Activated T-cell treated with anti-CD3 and anti-CD28 coated beads, Interleukin-2, amount 50 U/mL, for 24 hours (primary cell): ENCODE data around the gene CDK5RAP2.

Source experiments
- DNase-seq: peaks from one replicate; pipeline ENCODE4 v3.0.0-alpha.2; 2020
- H3K27ac Mint-ChIP-seq: 2 replicates; pipeline ENCODE4 v1.8.0; 2020; ENCODE audit warnings: mild to moderate bottlenecking, mixed read lengths
- H3K27me3 Mint-ChIP-seq: 2 replicates; pipeline ENCODE4 v1.8.0; 2020; ENCODE audit warnings: mixed read lengths
- H3K36me3 Mint-ChIP-seq: 2 replicates; pipeline ENCODE4 v1.8.0; 2020; ENCODE audit warnings: low read depth, mixed read lengths
- H3K4me1 Mint-ChIP-seq: 2 replicates; pipeline ENCODE4 v1.8.0; 2020; ENCODE audit warnings: low read depth, mixed read lengths
- H3K4me3 Mint-ChIP-seq: 2 replicates; pipeline ENCODE4 v1.8.0; 2020; ENCODE audit warnings: mild to moderate bottlenecking, moderate library complexity, mixed read lengths
- H3K9me3 Mint-ChIP-seq: 2 replicates; pipeline ENCODE4 v1.8.0; 2020; ENCODE audit warnings: mixed read lengths

Gene CDK5RAP2

GRCh38 chr9:120388003-120388855 lies 191.7 kb downstream of the CDK5RAP2 start:
- Mint-ChIP-seq H3K36me3 (peaks cover 77% of the 10 kb centered on the region), H3K9me3 (no peaks in the 10 kb centered on the region), H3K27ac (no peak overlapping the region), H3K4me3 (no peak overlapping the region), H3K4me1 (peaks cover under 1% of the 10 kb centered on the region), H3K27me3 (no peaks in the 10 kb centered on the region)
- no peak for DNase-seq

DNA sequence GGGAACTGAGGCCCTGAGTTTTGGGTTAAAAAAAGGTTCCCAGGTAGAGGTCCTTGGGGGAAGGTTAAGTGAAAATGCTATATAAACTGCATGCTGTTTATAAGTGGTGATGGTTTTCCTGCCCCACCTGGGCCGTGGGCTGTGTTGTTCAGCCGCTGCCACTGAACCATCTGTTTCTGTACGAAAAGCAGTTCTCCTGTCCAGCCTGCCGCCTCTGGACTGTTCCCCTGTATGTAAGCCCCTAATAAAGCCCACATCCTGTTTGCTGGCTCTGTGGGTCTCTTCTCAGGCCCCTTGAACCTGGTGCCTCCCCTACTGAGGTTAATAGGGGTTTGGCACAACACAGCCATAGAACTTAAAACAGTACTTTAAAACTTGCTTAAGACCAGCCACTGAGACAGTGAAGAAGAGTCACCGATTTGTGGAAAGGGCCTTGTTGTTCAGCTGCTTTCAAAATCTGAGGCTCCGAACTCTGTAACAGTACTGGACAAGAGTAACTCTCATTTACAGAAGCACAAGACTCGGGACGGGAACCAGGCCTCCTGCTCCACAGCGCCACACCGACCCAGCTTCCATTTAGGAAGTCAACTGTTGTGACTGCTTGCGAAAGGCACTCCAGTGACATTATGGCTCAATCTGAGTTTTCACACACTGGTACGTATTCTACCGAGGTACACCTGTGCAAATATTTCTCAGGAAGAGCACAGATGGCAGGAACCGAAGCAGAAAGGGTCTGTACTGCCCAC lies 192.5 kb downstream of the CDK5RAP2 start:
- H3K4me1 Mint-ChIP-seq, result no peaks in the 10 kb centered on the region
- peaks cover 69% of the 10 kb centered on the region for H3K36me3 Mint-ChIP-seq
- no peaks in the 10 kb centered on the region for H3K9me3 Mint-ChIP-seq

GRCh38 chr9:120386390-120387131 lies 193.4 kb downstream of the CDK5RAP2 start:
- Mint-ChIP-seq H3K27me3 (no peaks in the 10 kb centered on the region), H3K9me3 (no peaks in the 10 kb centered on the region), H3K4me1 (no peaks in the 10 kb centered on the region), H3K4me3 (no peak overlapping the region), H3K27ac (no peak overlapping the region), H3K36me3 (peaks cover 60% of the 10 kb centered on the region)
- no peak for DNase-seq

More for the DNA sequence above, 192.5 kb downstream of the CDK5RAP2 start:
- Mint-ChIP-seq H3K4me3 (no peak overlapping the region), H3K27me3 (no peaks in the 10 kb centered on the region), H3K27ac (peak overlapping the region; percentile 50)
- no peak for DNase-seq

DNA sequence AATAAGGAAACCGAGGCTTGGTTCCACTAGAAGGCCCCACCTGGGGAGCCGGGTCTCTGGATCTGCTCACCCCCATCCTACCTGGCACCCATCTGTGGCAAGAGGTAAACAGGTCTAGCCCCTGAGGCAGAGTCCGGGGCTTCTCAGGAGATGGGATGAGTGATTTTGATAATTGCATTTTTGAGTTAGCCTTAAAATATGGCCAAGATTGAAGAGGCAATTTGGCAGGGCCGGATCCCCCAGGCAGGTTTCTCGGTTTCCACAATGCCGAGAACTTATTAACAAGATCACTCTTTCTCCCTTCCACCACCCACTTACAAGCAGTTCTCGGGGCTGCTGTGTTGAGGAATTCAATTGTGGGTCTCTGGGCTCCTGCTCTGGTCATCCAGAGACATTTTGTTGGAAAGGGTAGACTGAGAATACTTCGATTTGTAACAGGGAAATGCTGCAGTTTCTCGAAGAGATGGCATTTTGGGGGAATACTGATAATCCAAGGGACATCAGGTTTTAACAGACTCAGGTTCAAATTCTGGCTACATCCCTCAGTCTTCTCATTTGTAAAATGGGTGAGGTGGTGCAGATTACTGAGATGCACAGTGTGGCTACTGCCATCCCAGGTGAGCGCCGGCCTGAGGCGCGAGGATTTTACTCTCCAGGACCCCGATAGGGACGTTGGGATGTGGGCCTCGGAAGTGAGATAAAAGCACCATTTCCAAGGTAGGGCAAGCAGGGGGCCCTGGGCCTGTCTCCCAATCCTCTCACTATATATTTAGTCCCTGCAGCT lies 194.2 kb downstream of the CDK5RAP2 start:
- H3K9me3 Mint-ChIP-seq, result no peaks in the 10 kb centered on the region
- no peak overlapping the region for H3K4me3 Mint-ChIP-seq
- no peak overlapping the region for H3K27ac Mint-ChIP-seq
- no peaks in the 10 kb centered on the region for H3K4me1 Mint-ChIP-seq
- no peak for DNase-seq
- peaks cover 53% of the 10 kb centered on the region for H3K36me3 Mint-ChIP-seq
- H3K27me3 Mint-ChIP-seq, result no peaks in the 10 kb centered on the region

DNA sequence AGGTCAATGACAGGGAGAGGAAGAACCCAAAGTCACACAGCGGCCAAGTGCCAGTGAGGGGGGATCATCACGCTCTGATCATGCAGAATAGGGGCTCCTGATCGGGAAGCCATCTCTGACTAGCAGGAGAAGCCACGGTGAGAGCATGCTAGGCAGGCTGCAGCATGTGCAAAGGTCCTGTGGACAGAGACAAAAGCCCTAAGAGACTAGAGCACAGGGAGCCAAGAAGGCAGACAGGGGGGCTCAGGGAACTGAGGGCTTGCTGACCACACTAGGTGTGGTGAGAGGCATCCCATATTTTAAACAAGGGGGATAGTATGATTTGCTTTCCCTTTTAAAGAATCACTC lies 195.1 kb downstream of the CDK5RAP2 start:
- peaks cover 49% of the 10 kb centered on the region for H3K36me3 Mint-ChIP-seq
- no peak overlapping the region for H3K4me3 Mint-ChIP-seq
- H3K9me3 Mint-ChIP-seq, result peaks cover 7% of the 10 kb centered on the region
- H3K27me3 Mint-ChIP-seq, result no peaks in the 10 kb centered on the region
- peak overlapping the region; percentile 56 for H3K27ac Mint-ChIP-seq
- no peak for DNase-seq
- no peaks in the 10 kb centered on the region for H3K4me1 Mint-ChIP-seq

GRCh38 chr9:120383999-120384924 lies 195.7 kb downstream of the CDK5RAP2 start:
- Mint-ChIP-seq H3K9me3 (peaks cover 11% of the 10 kb centered on the region), H3K27me3 (no peaks in the 10 kb centered on the region)
- no peak for DNase-seq

GRCh38 chr9:120383611-120383998 lies 196.4 kb downstream of the CDK5RAP2 start:
- Mint-ChIP-seq H3K27ac (no peak overlapping the region), H3K4me3 (no peak overlapping the region), H3K4me1 (no peaks in the 10 kb centered on the region), H3K36me3 (peaks cover 43% of the 10 kb centered on the region), H3K9me3 (peaks cover 11% of the 10 kb centered on the region), H3K27me3 (no peaks in the 10 kb centered on the region)
- DNase-seq, result no peak

More at GRCh38 chr9:120383999-120384924, 195.7 kb downstream of the CDK5RAP2 start:
- H3K36me3 Mint-ChIP-seq, result peaks cover 46% of the 10 kb centered on the region
- no peak overlapping the region for H3K27ac Mint-ChIP-seq
- no peaks in the 10 kb centered on the region for H3K4me1 Mint-ChIP-seq
- no peak overlapping the region for H3K4me3 Mint-ChIP-seq

GRCh38 chr9:120382453-120382852 lies 197.5 kb downstream of the CDK5RAP2 start:
- Mint-ChIP-seq H3K36me3 (peaks cover 32% of the 10 kb centered on the region), H3K4me3 (no peak overlapping the region), H3K9me3 (peaks cover 13% of the 10 kb centered on the region), H3K27ac (no peak overlapping the region), H3K4me1 (no peaks in the 10 kb centered on the region), H3K27me3 (no peaks in the 10 kb centered on the region)
- DNase-seq, result no peak

DNA sequence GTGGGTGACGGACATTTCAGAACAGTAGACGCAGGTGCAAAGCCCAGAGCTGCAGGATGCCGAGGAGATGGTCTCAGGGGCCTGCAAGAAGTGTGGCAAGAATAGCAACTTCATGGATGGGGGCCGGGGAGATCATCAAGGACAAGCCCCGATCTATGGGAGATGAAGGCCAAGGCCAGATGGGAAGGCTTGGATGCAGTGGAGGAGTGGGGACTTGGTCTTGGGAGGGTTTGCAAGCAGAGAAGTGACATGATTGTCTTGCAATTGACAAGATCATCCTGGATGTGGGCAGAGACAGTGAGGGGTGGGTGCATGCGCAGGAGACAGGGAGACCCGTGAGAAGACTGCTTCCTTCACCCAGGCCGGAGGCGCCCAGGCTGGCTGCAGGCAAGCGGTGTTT lies 198.1 kb downstream of the CDK5RAP2 start:
- Mint-ChIP-seq H3K4me1 (no peaks in the 10 kb centered on the region), H3K27me3 (no peaks in the 10 kb centered on the region), H3K9me3 (peaks cover 13% of the 10 kb centered on the region), H3K27ac (no peak overlapping the region), H3K36me3 (peaks cover 27% of the 10 kb centered on the region), H3K4me3 (no peak overlapping the region)
- DNase-seq, result no peak

DNA sequence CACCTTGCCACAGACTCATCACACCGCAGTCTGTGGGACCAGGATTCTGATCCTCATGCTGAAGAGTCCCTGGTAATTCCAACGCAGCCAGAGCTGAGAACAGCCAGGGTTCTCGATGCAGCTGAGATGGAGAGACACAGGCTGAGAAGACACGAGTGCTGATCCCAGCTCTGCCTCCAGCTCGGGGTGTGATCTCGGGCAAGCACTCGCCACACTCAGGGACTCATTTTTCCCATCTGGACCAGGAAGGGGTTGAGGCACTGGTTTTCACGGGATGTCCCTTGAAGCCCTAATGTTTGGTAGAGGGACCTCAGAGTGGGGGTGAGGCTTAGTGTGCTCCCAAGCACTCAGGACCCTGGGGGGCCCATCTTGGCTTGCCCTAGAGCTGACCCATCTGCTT lies 200.4 kb downstream of the CDK5RAP2 start:
- H3K4me1 Mint-ChIP-seq, result no peaks in the 10 kb centered on the region

DNA sequence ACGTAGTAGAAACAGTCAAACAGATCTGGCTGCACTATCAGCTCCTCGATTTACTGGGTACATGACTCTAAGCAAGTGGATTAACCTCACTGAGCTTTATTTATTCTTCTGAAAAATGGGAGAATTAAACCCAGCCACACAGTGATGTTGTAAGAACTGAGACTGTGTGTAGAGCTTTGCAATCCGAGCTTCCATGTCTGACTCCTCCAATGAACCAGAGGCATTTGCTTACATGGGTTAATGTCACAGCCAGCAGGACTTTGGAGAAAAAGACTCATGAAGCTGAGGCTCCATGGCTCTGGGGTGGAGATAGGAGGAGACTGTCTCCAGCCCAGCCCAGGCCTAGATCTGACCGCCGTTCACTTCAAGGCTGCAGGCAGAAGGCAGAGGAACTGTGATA lies 201.3 kb downstream of the CDK5RAP2 start:
- Mint-ChIP-seq H3K4me3 (no peak overlapping the region), H3K27ac (no peak overlapping the region), H3K27me3 (no peaks in the 10 kb centered on the region), H3K4me1 (no peaks in the 10 kb centered on the region), H3K36me3 (peaks cover 10% of the 10 kb centered on the region), H3K9me3 (peaks cover 13% of the 10 kb centered on the region)
- no peak for DNase-seq

More for the DNA sequence above, 200.4 kb downstream of the CDK5RAP2 start:
- H3K9me3 Mint-ChIP-seq, result peaks cover 13% of the 10 kb centered on the region
- H3K4me3 Mint-ChIP-seq, result no peak overlapping the region
- H3K27me3 Mint-ChIP-seq, result no peaks in the 10 kb centered on the region
- H3K27ac Mint-ChIP-seq, result no peak overlapping the region
- peaks cover 12% of the 10 kb centered on the region for H3K36me3 Mint-ChIP-seq
- DNase-seq, result no peak

- DNase-seq, result no peak
- no peaks in the 10 kb centered on the region for H3K4me1 Mint-ChIP-seq
- H3K4me3 Mint-ChIP-seq, result no peak overlapping the region
- H3K36me3 Mint-ChIP-seq, result peaks cover 10% of the 10 kb centered on the region
- no peaks in the 10 kb centered on the region for H3K27me3 Mint-ChIP-seq
- no peak overlapping the region for H3K27ac Mint-ChIP-seq
- peaks cover 13% of the 10 kb centered on the region for H3K9me3 Mint-ChIP-seq
Measured at GRCh38 chr9:120377268-120378159, 202.5 kb downstream of the CDK5RAP2 start.
